Sigmoid colon (tissue), 7 donors: Measurements from ENCODE around the gene RBM33. TPM values are rescaled to one million over a fixed set of nuclear protein-coding genes. Genes with fewer than 3 reads are reported as not detected.
A peak's percentile ranks its signal among the peaks of the same experiment; 100 is the strongest.

ENCODE experiments used
- DNase-seq: peaks from one replicate; pipeline ENCODE4 v3.0.0-alpha.2; 2019
- H3K27ac ChIP-seq, 4 donors: fragments of 200-600 bp; sonication (generic); one replicate each; pipeline ENCODE4 v1.5.1; 2016 to 2019; ENCODE audit warnings: mild to moderate bottlenecking in 1 of 4
- H3K27me3 ChIP-seq, 3 donors: fragments of 200-600 bp; sonication (generic); one replicate each; pipeline ENCODE4 v1.5.1; 2019; ENCODE audit warnings: mild to moderate bottlenecking in 1 of 3
- H3K36me3 ChIP-seq, 4 donors: fragments of 200-600 bp; sonication (generic); one replicate each; pipeline ENCODE4 v1.5.1; 2016 to 2019
- H3K4me1 ChIP-seq, 4 donors: fragments of 200-600 bp; sonication (generic); one replicate each; pipeline ENCODE4 v1.5.1; 2017 to 2019
- H3K4me3 ChIP-seq, 4 donors: fragments of 200-600 bp; sonication (generic); one replicate each; pipeline ENCODE4 v1.5.1; 2017 to 2019; ENCODE audit warnings: mild to moderate bottlenecking in 2 of 4, moderate library complexity in 1 of 4
- H3K9me3 ChIP-seq, 4 donors: fragments of 200-600 bp in 3 of 4; sonication (generic) in 3 of 4; one replicate each; pipeline versions ENCODE4 v1.5.1 to v1.6.1; 2013 to 2019
- CTCF ChIP-seq, 4 experiments: fragments of 450-650 bp in 3 of 4; fragments of 200-600 bp in 1 of 4; IDR thresholded peaks; one replicate each; pipeline ENCODE4 v1.5.1; 2016 to 2019; ENCODE audit warnings: antibody characterized with exemption in 4 of 4, mild to moderate bottlenecking in 3 of 4, moderate library complexity in 2 of 4
- EP300 ChIP-seq, 4 donors: sonication (generic); formaldehyde crosslinking; IDR thresholded peaks; one replicate each; pipeline ENCODE4 v1.6.1; 2017; ENCODE audit warnings: antibody characterized with exemption in 4 of 4
- POLR2A ChIP-seq, 2 donors: fragments of 450-650 bp; IDR thresholded peaks; one replicate each; pipeline ENCODE4 v1.6.1; 2016; ENCODE audit warnings: antibody characterized with exemption in 2 of 2, mild to moderate bottlenecking in 2 of 2, moderate library complexity in 2 of 2
- POLR2AphosphoS5 ChIP-seq, 4 donors: sonication (generic); formaldehyde crosslinking; IDR thresholded peaks; one replicate each; pipeline ENCODE4 v1.6.1; 2017; ENCODE audit warnings: antibody characterized with exemption in 4 of 4
- WGBS, 2 donors: extraction: QIAGEN DNeasy Blood & Tissue Kit; methylation state at CpG; one replicate each; pipeline ENCODE4 v1.1.7; 2013; 5-methylcytosine and 5-hydroxymethylcytosine counted together
- intact Hi-C: fragments of 100-400 bp; cut with DNase I; formaldehyde crosslinking; loops from one replicate; pipeline ENCODE4 v1.15.1; 2023
- polyA plus RNA-seq, 3 donors: library from polyadenylated mRNA; stranded (reverse); fragments of 200-250 nt; gene quantifications; one replicate each; pipeline ENCODE4 v1.2.3, GENCODE V29; 2013
- total RNA-seq, 4 donors: library from RNA; depleted of rRNA; stranded (reverse); fragments of >200 nt; gene quantifications; one replicate each; pipeline ENCODE4 v1.1.0, GENCODE V29; 2016
- donor health status: healthy with polysubstance abuse.
- donor health status: Bipolar disorder and iron deficiency.
- donor health status: healthy.

RBM33 gene
- total and polyA plus RNA-seq, 7 donors, result 3.6 to 60.4 (median 30.8) TPM

GRCh38 chr7:155770241-155770640 lies 125.8 kb downstream of the RBM33 start:
- Histone ChIP-seq H3K27ac (peak overlapping the region in 3 of 4 donors; percentile 44 to 64 (median 55)), H3K9me3 (no peaks in the 10 kb centered on the region), H3K36me3 (peaks cover 22 to 87% (median 32%) of the 10 kb centered on the region in 4 donors), H3K4me1 (peaks cover 0 to 3% (median 0%) of the 10 kb centered on the region in 4 donors), H3K27me3 (no peaks in the 10 kb centered on the region), H3K4me3 (no peak overlapping the region)
- WGBS, 2 donors, result 77 to 87% methylated on average over 6 of the region's 6 CpGs
- no peak for DNase-seq
- intact Hi-C loops, result no loop called here
- TF ChIP-seq POLR2AphosphoS5 (IDR thresholded peaks at IDR 0.05) (no peak), CTCF (IDR thresholded peaks at IDR 0.05) (no peak), EP300 (IDR thresholded peaks at IDR 0.05) (no peak), POLR2A (IDR thresholded peaks at IDR 0.05) (no peak)

- DNase-seq, result no peak
- Histone ChIP-seq H3K27ac (peak overlapping the region in 1 of 4 donors; percentile 29), H3K4me3 (no peak overlapping the region), H3K36me3 (peaks cover 8 to 92% (median 27%) of the 10 kb centered on the region in 4 donors), H3K9me3 (no peaks in the 10 kb centered on the region), H3K27me3 (no peaks in the 10 kb centered on the region), H3K4me1 (peaks cover 0 to 3% (median 0%) of the 10 kb centered on the region in 4 donors)
- WGBS, 2 donors, result 94 to 96% methylated on average over 4 of the region's 4 CpGs
- intact Hi-C loops, result no loop called here
- TF ChIP-seq POLR2A (IDR thresholded peaks at IDR 0.05), result no peak
- peak in 1 of 4 donors; percentile 28 for TF ChIP-seq POLR2AphosphoS5 (IDR thresholded peaks at IDR 0.05)
- TF ChIP-seq CTCF (IDR thresholded peaks at IDR 0.05), result no peak
- no peak for TF ChIP-seq EP300 (IDR thresholded peaks at IDR 0.05)
Observed at GRCh38 chr7:155773531-155773930, 129.1 kb downstream of the RBM33 start.

- H3K4me3 ChIP-seq, result no peak overlapping the region
- WGBS, 2 donors, result 95% methylated on average over 14 of the region's 14 CpGs
- peaks cover 8 to 88% (median 23%) of the 10 kb centered on the region in 4 donors for H3K36me3 ChIP-seq
- H3K27ac ChIP-seq, result no peak overlapping the region
- peak in 1 of 4 donors; percentile 14 for TF ChIP-seq POLR2AphosphoS5 (IDR thresholded peaks at IDR 0.05)
- TF ChIP-seq POLR2A (IDR thresholded peaks at IDR 0.05), result no peak
- H3K27me3 ChIP-seq, result no peaks in the 10 kb centered on the region
- intact Hi-C loops, result no loop called here
- H3K9me3 ChIP-seq, result no peaks in the 10 kb centered on the region
- no peak for DNase-seq
- H3K4me1 ChIP-seq, result no peaks in the 10 kb centered on the region
Observed at GRCh38 chr7:155774947-155775346, 130.5 kb downstream of the RBM33 start.

- Histone ChIP-seq H3K9me3 (no peaks in the 10 kb centered on the region), H3K27me3 (no peaks in the 10 kb centered on the region), H3K27ac (peak overlapping the region in 2 of 4 donors; percentile 2 to 8), H3K36me3 (peaks cover 8 to 88% (median 19%) of the 10 kb centered on the region in 4 donors), H3K4me3 (no peak overlapping the region), H3K4me1 (no peaks in the 10 kb centered on the region)
- no peak for DNase-seq
- WGBS, 2 donors, result 94 to 96% methylated on average over 7 of the region's 7 CpGs
- intact Hi-C loops, result no loop called here
- TF ChIP-seq POLR2AphosphoS5 (IDR thresholded peaks at IDR 0.05), result no peak
- TF ChIP-seq POLR2A (IDR thresholded peaks at IDR 0.05), result no peak
- no peak for TF ChIP-seq EP300 (IDR thresholded peaks at IDR 0.05)
- TF ChIP-seq CTCF (IDR thresholded peaks at IDR 0.05), result no peak
Observed at GRCh38 chr7:155775691-155776090, 131.2 kb downstream of the RBM33 start.

GRCh38 chr7:155776606-155777005 lies 132.1 kb downstream of the RBM33 start:
- Histone ChIP-seq H3K4me1 (no peaks in the 10 kb centered on the region), H3K4me3 (no peak overlapping the region), H3K27me3 (no peaks in the 10 kb centered on the region), H3K27ac (no peak overlapping the region), H3K9me3 (no peaks in the 10 kb centered on the region), H3K36me3 (peaks cover 8 to 88% (median 19%) of the 10 kb centered on the region in 4 donors)
- TF ChIP-seq EP300 (IDR thresholded peaks at IDR 0.05) (no peak), POLR2A (IDR thresholded peaks at IDR 0.05) (no peak), POLR2AphosphoS5 (IDR thresholded peaks at IDR 0.05) (no peak), CTCF (IDR thresholded peaks at IDR 0.05) (no peak)
- 93 to 94% methylated on average over 8 of the region's 8 CpGs for WGBS, 2 donors
- intact Hi-C loops, result no loop called here
- DNase-seq, result peak; percentile 50
